Measurements from ENCODE around the gene SDK1. TPM values are rescaled to one million over a fixed set of nuclear protein-coding genes. Genes with fewer than 3 reads are reported as not detected.

Gene SDK1
- total RNA-seq, 1 donor from 2014 or later = 7.5 TPM

DNA sequence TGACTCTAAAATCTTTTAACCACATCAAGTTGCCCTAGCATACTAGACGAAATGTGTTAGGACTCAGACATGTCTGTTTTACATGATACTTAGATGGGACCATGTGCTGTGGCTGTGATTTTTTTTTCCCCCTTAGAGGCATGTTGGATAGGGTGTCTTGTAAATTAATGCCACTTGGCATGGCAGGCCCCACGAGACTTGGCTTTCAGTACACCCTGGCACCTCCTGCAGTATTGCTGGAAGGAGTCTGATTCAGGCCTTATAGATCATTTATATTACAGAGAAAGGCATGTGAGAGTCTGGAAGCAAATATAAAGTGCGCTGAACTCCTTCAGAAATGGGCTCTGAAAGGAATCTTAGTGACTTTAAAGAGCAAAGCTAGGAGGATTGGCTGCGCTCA is 494.1 kb downstream of the SDK1 start:
- DNase-seq = no peak

DNA sequence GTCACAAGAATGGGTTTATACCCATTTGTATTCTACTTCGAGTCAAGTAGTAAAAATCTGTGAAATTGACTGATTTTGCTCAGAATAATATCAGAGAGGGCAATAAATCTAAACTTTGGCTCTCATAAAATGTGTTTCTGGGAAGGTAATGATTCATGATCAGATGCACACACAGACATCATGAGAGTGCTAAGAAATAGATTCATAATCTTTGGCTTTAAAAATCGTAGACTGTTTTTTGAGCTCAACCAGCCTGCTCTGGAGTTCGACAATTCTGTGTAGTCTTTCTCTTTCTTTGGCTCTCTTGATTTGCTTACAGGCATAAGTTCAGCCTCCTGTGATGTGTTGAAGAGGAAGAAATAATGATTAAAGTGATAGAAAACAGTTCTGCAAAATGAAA is 494.7 kb downstream of the SDK1 start:
- no peak for DNase-seq

DNA sequence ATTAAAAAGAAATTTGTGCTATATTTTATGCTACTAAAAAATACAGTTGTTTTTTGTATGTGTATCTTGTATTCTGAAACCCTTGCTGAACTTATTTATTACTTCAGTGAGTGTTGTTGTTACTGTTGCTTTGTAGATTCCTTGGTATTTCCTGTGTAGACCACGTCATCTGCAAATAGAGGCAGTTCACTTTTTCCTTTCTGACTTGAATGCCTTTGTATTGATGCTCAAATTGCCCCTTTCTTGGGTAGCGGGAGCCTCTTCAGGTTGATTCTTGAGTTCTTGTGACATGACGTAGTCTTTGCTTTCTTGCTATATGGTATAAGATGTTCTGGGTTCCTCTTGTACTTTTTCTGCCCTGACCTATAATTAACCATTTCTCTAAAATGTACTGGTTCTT is 504.1 kb downstream of the SDK1 start:
- DNase-seq = peak; percentile 18

- no peak for DNase-seq
Measured at GRCh38 chr7:3806516-3806915, 505.5 kb downstream of the SDK1 start.

DNA sequence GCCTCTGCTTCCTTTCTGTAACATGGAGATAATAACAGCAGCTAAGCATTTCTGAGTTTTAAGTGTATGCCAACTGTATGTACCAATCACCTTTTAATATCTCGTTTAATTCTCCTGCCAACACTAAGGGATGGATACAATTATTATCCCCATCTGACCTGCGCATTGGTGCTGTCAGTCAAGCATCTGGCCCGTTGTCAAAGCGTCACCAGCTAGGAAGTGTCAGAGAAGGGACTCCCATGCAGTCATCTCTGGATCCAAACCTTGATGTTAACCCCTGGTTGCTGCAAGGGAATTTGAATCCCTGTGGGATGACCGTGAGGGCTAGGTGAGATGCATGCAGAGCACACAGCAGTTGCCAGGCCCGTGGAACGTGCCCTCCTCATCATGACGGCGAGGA is 506.8 kb downstream of the SDK1 start:
- no peak for DNase-seq

DNA sequence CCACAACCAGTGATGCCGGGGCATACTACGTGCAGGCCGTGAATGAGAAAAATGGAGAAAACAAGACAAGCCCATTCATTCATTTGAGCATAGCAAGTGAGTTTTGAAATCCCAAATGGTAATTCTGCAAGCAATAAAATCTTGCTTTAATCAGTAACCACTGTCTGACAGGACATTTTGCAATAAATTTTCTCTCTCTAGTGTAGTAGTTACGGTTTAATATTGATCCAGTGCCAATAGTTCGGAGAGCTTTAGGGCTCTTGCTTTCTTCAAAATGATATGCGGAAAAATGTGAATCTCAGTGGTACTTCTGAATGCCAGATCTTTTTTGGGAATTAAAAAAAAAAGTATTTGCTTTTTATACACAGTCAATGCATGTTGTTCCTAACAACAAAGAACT is 520.4 kb downstream of the SDK1 start:
- DNase-seq = peak; percentile 51

DNA sequence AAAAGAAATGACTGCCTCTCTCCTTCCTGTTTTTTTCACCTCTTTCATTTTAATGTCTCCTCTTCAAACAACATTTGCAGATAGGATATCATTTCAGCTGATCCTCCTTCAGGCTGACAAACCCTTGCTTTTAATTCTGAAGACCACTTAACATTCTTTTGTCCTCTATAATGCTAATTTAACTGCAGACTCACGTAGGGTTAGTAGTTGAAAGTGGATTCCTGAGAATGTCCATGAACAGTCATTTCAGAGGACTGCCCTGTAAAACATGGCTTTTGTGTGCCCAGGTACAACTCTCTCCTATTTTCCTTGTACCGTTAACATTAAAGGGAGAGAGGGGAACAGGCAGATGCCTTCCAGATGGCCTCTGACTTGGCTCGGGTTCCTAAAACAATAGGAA is 524.4 kb downstream of the SDK1 start:
- no peak for DNase-seq

- DNase-seq = no peak
Measured at GRCh38 chr7:3832199-3832598, 531.1 kb downstream of the SDK1 start.

GRCh38 chr7:3835109-3835508 is 534.1 kb downstream of the SDK1 start:
- DNase-seq = no peak

GRCh38 chr7:3836855-3837254 is 535.8 kb downstream of the SDK1 start:
- no peak for DNase-seq

GRCh38 chr7:3844540-3845151 is 543.6 kb downstream of the SDK1 start:
- no peak for DNase-seq

- DNase-seq = no peak
Measured at GRCh38 chr7:3846738-3847137, 545.7 kb downstream of the SDK1 start.

GRCh38 chr7:3847336-3847735 is 546.3 kb downstream of the SDK1 start:
- DNase-seq = no peak

- DNase-seq = no peak
Measured at GRCh38 chr7:3859431-3859830, 558.4 kb downstream of the SDK1 start.

DNA sequence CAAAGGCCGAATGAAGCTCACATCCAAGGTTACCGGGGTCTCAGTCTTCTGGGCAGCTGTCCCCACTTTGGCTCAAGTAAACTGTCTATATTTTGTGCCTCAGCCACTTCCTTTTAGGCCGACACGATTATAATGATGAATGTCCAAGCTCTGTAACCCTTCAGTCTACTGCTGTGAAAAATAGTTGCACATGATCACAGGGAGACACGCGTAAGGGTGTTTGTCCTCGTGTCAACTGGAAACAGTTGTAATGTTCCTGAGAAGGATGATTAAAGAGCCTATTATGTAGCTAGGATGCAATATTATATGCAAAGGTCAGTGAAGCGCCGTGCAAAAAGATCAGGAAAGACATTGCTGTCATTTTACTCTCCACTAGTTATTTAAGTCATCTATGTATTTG is 559.9 kb downstream of the SDK1 start:
- DNase-seq = no peak

DNA sequence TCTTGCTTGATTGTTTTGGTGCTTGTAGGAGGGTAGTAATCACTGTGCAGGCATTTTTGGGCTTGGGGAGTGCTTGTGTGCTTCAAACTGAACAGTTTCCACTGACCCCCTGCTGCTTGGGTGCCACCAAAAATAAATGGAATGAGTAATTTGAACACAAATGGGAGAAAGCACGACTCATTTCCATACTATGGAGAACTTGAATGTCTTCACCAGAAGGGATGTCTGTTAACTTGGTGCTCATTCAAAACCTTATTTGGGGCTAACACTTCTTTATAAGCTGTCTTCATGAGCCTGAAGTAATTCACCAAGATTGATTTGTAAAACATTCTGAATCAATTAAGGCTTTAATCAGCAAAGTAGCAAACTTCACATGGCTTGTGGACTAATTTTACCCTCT is 560.3 kb downstream of the SDK1 start:
- DNase-seq = peak; percentile 65

GRCh38 chr7:3861941-3862340 is 560.9 kb downstream of the SDK1 start:
- peak; percentile 97 for DNase-seq

GRCh38 chr7:3862774-3863173 is 561.7 kb downstream of the SDK1 start:
- peak; percentile 26 for DNase-seq

DNA sequence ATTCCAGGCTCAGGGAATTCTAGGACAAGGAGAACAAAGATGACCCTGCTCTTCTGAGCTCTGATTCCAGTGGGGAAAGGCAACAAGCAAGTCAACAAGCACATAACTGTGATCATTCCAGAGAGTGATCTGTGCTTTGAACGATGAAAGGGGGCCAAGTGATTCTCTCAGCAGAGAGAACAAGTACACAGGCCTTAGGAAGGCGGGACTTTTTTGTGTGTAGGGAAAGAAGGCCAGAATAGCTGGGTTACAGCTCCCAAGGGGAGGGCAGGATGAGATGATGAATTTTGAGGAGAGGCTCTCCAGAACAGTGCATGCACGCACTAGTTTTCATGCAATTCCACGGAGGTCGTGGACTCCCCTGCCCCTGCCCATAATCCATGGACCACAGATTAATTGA is 565.2 kb downstream of the SDK1 start:
- peak; percentile 49 for DNase-seq

DNA sequence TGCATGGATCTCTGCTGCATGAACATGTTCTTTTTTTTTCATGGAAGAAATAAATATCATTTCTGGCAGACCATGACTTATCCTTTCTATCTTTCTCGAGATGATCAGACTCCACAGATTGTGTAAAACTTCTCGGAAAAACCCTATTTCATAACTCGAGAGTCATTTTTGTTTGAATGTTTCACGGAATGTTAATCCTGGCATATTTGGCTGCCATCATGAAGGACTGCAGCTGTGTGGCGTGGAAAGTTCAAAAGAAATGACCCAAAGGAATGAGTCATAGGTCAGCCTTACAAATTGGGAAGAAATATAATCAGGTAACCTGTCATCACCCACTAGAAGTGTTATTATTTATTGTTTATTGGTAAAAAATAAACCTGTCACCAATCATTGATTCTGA is 566.8 kb downstream of the SDK1 start:
- no peak for DNase-seq

- DNase-seq = no peak
Measured at GRCh38 chr7:3879355-3880075, 578.5 kb downstream of the SDK1 start.

DNA sequence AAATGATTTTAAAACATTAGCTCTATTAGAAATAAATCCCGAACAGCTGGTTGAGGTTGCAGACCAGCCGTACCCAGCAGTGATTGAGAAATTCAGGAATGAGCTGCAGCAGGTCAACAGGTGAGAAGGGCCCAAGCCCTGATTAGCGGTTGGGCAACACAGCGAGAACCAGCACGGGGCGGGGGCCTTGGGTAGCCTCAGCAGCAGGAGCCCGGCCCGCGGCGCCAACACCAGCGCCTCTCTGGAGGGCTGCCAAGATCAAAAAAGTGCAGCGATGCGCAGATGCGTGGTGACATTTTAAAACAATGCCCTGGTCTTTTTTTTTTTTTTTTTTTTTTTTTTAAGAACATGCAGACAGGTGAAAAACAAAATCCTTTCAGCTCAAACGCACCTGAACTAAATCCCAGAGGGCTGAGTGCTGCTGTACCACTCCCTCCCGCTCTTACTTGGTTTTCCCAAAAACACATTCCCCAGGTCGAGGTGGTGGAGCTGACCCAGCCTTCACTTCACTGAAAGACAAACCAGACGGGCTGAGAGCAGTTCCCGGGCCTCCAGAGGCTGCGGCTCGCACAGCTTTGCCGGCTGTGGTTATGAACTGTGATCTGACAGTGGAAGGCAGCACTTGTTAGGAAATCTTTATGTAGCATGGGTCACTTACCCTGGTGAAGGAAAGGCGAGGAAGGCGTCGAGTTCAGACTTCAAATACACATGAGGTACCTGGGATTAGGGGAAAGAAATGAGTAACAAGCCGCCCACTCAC is 579.4 kb downstream of the SDK1 start:
- DNase-seq = no peak

- DNase-seq = no peak
Measured at GRCh38 chr7:3882782-3883181, 581.7 kb downstream of the SDK1 start.

DNA sequence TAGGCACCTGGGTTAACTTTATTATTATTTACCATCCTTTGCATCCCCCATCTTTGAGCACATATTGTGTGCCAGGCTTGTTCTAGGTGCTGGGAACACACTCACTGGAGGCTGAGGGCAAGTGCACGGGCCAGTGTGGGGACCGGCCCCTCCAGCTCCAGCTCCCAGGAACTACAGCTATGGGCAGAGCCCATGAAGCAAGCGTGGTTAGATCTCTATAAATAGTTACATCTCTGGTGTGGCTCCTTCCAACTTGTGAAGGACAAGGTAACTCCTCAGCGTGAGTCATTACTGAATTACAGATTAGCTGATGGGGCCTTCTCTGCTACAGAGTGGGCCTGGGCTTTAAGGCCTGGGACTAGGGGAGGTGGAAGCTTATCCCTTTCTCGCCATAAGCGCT is 583.5 kb downstream of the SDK1 start:
- DNase-seq = no peak
